H4 (cell line): ENCODE results near the gene RNASE7. TPM values are rescaled to one million over a fixed set of nuclear protein-coding genes. Genes with fewer than 3 reads are reported as not detected.
"Not testable (repeated sequence)": the region's sequence is repeated elsewhere in the genome, so short reads cannot be mapped to it uniquely, and the experiment has no call there.

Experiments used
- DNase-seq: peaks from one replicate; pipeline ENCODE4 v3.0.0-alpha.2; 2015; ENCODE audit warnings: low spot score
- total RNA-seq: library from RNA; depleted of rRNA; stranded (reverse); fragments of >200 nt; shearing (Covaris generic); gene quantifications from 2 replicates; pipeline ENCODE4 v1.2.3, GENCODE V29; 2014

Gene RNASE7
- total RNA-seq, 1 experiment from 2014 or later: not detected

GRCh38 chr14:21023817-21024584 is 18.2 kb upstream of the RNASE7 start:
- no peak for DNase-seq

- no peak for DNase-seq
Measured at GRCh38 chr14:21024585-21025370, 17.4 kb upstream of the RNASE7 start, which contains the start of gene NDRG2. NDRG2 (minus strand) TSS chr14:21025061; CDS start chr14:21023315, 1,746 bp downstream.

GRCh38 chr14:21025371-21026273 is 16.5 kb upstream of the RNASE7 start:
- no peak for DNase-seq

GRCh38 chr14:21026274-21026987 is 15.7 kb upstream of the RNASE7 start:
- DNase-seq: no peak

- no peak for DNase-seq
Measured at GRCh38 chr14:21026988-21027315, 15.2 kb upstream of the RNASE7 start.

GRCh38 chr14:21029917-21030316 is 12.2 kb upstream of the RNASE7 start, which contains the start of gene TPPP2:
TPPP2 (plus strand) TSS chr14:21030217; CDS start chr14:21030582, 365 bp downstream.
- no peak for DNase-seq

GRCh38 chr14:21030531-21030930 is 11.6 kb upstream of the RNASE7 start:
- DNase-seq: no peak

GRCh38 chr14:21032326-21033132 is 9.6 kb upstream of the RNASE7 start:
- DNase-seq: no peak

- DNase-seq: no peak
Measured at GRCh38 chr14:21033133-21033698, 8.9 kb upstream of the RNASE7 start.

- no peak for DNase-seq
Measured at GRCh38 chr14:21034707-21035106, 7.5 kb upstream of the RNASE7 start, which contains the start of gene RNASE13. RNASE13 (minus strand) TSS chr14:21034807; CDS start chr14:21034288, 519 bp downstream.

- no peak for DNase-seq
Measured at GRCh38 chr14:21036751-21037150, 5.4 kb upstream of the RNASE7 start.

- no peak for DNase-seq
Measured at GRCh38 chr14:21037156-21037555, 5.0 kb upstream of the RNASE7 start.

GRCh38 chr14:21038441-21039422 is 3.4 kb upstream of the RNASE7 start:
- no peak for DNase-seq

GRCh38 chr14:21039585-21040369 is 2.4 kb upstream of the RNASE7 start:
- peak; percentile 49 for DNase-seq

GRCh38 chr14:21040370-21040925 is 1.7 kb upstream of the RNASE7 start:
- DNase-seq: no peak

GRCh38 chr14:21040941-21041340 is 1.2 kb upstream of the RNASE7 start:
- not testable (repeated sequence) for DNase-seq

GRCh38 chr14:21042918-21043317 is 756 bp downstream of the RNASE7 start:
- DNase-seq: no peak
